ENCODE results near the gene RAP1A. TPM values are rescaled to one million over a fixed set of nuclear protein-coding genes. Genes with fewer than 3 reads are reported as not detected.

Gene RAP1A
- total and polyA plus RNA-seq, 4 donors: 14.2 to 31.4 (median 25.8) TPM

- Histone ChIP-seq H3K9me3 (ENCODE audit: control insufficient read depth in 4 of 4, low read length in 3 of 4) (no peaks in the 10 kb centered on the region), H3K4me3 (ENCODE audit: low read depth in 1 of 3, low read length in 3 of 3) (no peak overlapping the region), H3K36me3 (ENCODE audit: control insufficient read depth in 4 of 4, insufficient read depth in 3 of 4, low read depth in 1 of 4, low read length in 3 of 4) (no peaks in the 10 kb centered on the region), H3K9ac (ENCODE audit: low read depth in 1 of 2, low read length in 2 of 2) (no peak overlapping the region), H3K4me1 (ENCODE audit: control insufficient read depth in 4 of 4, insufficient read depth in 4 of 4, low read length in 3 of 4) (peaks cover 0 to 16% (median 7%) of the 10 kb centered on the region in 4 donors), H3K27me3 (ENCODE audit: control insufficient read depth in 4 of 4, insufficient read depth in 4 of 4, low read length in 3 of 4) (no peaks in the 10 kb centered on the region), H3K27ac (ENCODE audit: low read depth in 1 of 2, low read length in 2 of 2) (no peak overlapping the region)
- 73% methylated on average over 3 of the region's 3 CpGs for WGBS
- no peak for DNase-seq (ENCODE audit: low spot score)
- TF ChIP-seq HNF4G (IDR thresholded peaks at IDR 0.05): no peak
- TF ChIP-seq TAF1 (conservative IDR thresholded peaks at IDR 0.05): no peak
- no peak for TF ChIP-seq SP1 (IDR thresholded peaks at IDR 0.05)
- no peak for TF ChIP-seq MAX (IDR thresholded peaks at IDR 0.05)
- no peak for TF ChIP-seq NR2F2 (IDR thresholded peaks at IDR 0.05)
- no peak for TF ChIP-seq ATF3 (IDR thresholded peaks at IDR 0.05)
- no peak for TF ChIP-seq JUND (IDR thresholded peaks at IDR 0.05)
- no peak for TF ChIP-seq GABPA (IDR thresholded peaks at IDR 0.05 in 1 of 2, conservative IDR thresholded peaks at IDR 0.05 in 1 of 2)
- TF ChIP-seq YY1 (IDR thresholded peaks at IDR 0.05): no peak
- TF ChIP-seq HNF4A (conservative IDR thresholded peaks at IDR 0.05): no peak
- no peak for TF ChIP-seq REST (IDR thresholded peaks at IDR 0.05)
- no peak for TF ChIP-seq RAD21 (IDR thresholded peaks at IDR 0.05)
- TF ChIP-seq FOXA1 (IDR thresholded peaks at IDR 0.05): no peak
- no peak for TF ChIP-seq ZBTB33 (IDR thresholded peaks at IDR 0.05)
- TF ChIP-seq RXRA (IDR thresholded peaks at IDR 0.05): no peak
- TF ChIP-seq CTCF (IDR thresholded peaks at IDR 0.05; ENCODE audit: low read depth, low read length, missing input control): no peak
Measured at GRCh38 chr1:111615870-111616715, 3.5 kb upstream of the RAP1A start.

Data from liver (tissue), 9 donors.